ENCODE results near the gene TFAP2D.

Gene TFAP2D

DNA sequence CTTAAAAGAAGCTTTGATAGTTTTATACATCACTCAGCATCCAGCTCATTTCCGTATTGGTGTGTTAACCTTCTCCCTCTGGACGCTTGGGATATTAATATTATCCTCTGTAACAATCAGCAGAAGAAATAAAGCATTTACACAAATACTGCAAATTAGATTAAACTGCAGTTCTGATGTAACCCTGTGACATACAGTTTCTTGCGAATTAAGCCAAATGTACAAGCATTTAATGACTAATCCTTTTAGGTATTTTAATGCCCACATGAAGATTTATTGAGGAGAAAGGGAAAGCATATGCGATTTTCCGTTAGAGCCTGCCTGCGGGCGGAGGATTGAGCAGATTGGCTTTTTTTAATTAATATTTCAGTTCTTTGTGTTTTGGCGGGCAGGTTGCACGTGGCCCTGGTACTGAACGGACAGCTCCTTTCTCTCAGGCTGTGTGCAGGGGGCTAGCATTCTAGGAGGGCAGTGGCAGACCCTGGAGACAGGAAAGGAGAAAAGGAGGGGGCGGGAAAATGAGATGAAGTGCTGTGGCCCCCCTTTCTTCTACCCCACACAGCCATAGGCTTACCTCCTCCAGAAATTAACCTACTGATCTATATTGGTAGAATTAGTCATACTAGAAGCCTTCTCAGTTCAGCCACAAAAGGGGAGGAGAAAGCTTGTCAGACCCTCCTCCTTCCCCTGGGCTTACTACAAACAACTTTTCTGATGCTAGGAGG, 14.1 kb upstream of the TFAP2D start:
- H3K27ac ChIP-seq = no peak overlapping the region
- TF ChIP-seq, protein P1, sequence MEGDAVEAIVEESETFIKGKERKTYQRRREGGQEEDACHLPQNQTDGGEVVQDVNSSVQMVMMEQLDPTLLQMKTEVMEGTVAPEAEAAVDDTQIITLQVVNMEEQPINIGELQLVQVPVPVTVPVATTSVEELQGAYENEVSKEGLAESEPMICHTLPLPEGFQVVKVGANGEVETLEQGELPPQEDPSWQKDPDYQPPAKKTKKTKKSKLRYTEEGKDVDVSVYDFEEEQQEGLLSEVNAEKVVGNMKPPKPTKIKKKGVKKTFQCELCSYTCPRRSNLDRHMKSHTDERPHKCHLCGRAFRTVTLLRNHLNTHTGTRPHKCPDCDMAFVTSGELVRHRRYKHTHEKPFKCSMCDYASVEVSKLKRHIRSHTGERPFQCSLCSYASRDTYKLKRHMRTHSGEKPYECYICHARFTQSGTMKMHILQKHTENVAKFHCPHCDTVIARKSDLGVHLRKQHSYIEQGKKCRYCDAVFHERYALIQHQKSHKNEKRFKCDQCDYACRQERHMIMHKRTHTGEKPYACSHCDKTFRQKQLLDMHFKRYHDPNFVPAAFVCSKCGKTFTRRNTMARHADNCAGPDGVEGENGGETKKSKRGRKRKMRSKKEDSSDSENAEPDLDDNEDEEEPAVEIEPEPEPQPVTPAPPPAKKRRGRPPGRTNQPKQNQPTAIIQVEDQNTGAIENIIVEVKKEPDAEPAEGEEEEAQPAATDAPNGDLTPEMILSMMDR (conservative IDR thresholded peaks at IDR 0.05) = no peak

DNA sequence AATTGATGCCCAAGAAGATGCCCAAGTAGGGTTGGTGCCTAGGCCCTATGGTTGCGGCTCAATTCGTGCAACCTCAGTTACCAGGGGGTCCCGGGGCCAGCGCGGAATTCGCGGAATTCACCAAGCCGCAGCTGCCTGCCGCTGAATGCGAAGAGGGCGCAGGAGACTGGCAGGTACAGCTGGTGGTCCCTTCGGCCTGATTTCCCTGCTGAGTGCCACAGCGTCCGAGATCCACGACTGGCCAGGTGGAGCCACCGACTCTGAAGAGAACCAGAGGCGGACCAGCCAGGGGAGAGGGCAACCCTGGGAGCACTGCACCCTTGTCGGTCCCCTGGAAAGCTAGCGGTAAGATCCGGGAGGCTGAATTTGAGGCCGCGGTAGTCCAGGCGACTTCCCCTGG, 6.8 kb upstream of the TFAP2D start:
- TF ChIP-seq, protein P1 (conservative IDR thresholded peaks at IDR 0.05) = no peak
- H3K27ac ChIP-seq = no peak overlapping the region

DNA sequence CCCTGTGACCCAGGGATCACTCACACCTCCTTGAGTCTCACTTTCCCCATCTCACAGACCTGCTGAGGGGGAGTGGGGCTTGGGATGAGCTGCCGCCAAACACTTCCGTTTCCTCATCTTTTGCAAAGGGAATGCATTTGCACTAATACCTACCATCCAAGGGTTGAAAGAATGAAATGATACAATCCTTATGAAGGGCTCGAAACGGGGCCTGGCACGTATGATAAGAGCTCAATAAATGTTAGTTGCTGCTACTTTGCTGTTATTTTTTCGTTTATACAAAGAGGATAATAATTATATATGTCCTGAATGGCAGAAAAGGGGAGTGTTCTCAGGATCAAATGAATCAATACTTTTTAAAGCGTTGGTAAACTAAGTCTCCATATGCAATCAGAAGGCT, 6.1 kb upstream of the TFAP2D start:
- TF ChIP-seq, protein P1 (conservative IDR thresholded peaks at IDR 0.05) = no peak

DNA sequence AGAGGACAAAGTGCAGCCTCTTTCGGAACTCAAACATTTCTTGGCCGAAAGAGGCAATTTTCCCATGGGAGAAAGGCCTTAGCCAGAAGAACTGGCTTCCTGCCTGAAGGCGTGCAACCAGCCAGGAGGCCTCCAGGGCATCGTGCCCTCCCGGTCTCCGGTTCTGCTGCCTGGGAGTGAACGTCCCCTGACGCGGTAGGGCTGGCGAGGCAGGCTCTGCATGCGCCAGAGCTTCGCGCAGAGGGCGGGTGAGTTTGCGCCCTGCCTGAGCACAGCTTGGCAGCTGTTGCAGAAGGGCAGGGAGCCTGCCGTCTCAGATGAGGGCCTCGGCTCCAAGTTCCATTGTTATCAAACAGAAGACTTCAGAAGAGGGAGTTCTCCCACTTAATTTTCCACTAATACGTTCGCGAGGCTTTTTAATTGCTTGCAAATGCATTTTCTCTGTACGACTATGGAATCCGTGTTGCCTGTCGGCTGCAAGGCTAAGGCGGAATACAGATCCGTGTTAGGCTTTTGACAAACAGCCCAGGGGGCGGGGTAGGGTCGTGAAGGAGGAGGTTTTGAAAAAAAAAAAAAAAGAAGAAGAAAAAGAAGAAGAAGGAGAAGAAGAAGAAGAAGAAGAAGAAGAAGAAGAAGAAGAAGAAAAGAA, 5.5 kb upstream of the TFAP2D start:
- no peak overlapping the region for H3K27ac ChIP-seq
- TF ChIP-seq, protein P1 (conservative IDR thresholded peaks at IDR 0.05) = no peak

More for the DNA sequence above, 6.1 kb upstream of the TFAP2D start:
- H3K27ac ChIP-seq = no peak overlapping the region

DNA sequence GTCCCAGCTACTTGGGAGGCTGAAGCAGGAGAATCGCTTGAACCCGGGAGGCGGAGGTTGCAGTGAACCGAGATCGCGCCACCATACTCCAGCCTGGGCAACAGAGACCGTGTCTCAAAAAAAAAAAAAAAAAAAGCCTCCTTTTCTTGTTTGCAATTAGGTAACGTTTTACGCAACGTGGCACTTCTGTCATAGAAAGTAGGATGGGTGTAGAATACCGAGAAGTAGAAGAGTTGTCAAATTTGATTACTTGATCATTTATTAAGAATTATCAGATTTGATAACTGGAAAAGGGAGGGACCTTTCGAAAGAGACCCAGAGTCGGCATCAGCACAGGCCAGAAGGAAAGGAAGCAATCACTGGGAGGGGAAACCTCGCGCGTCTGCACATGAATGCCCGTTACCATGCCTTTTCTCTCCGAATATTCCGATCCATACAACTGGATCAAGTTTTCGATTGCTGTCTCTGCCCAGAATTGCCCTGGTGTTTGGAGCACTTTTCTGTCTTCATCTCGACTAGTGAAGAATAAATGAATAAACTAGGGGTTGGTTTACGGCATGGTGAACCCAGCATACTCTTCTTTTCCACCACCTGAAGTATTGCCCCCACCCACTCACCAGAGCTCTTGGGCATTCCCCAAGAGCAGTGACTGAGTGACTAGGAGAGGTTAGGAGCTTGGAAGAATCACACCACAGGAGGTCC, 4.5 kb upstream of the TFAP2D start:
- TF ChIP-seq, protein P1 (conservative IDR thresholded peaks at IDR 0.05) = no peak
- no peak overlapping the region for H3K27ac ChIP-seq

DNA sequence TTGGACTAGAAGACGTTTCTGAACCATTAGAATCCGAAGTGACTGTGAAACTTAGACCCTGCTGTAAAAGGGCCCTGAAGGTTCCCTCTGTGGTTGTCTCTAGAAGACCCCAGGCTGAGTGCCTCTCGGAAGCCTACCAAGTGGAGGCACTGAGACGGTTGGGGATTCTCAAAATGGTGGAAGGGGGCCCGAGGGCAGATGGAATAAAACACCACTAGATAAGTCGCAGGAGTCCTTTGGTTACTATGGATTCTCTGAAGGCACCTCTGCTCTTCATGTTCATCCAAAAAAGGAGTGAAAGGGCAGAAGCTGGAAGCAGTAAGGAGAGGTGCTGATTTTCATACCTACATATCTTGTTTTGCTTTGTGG, 4.0 kb upstream of the TFAP2D start:
- TF ChIP-seq, protein P1 (conservative IDR thresholded peaks at IDR 0.05) = no peak

DNA sequence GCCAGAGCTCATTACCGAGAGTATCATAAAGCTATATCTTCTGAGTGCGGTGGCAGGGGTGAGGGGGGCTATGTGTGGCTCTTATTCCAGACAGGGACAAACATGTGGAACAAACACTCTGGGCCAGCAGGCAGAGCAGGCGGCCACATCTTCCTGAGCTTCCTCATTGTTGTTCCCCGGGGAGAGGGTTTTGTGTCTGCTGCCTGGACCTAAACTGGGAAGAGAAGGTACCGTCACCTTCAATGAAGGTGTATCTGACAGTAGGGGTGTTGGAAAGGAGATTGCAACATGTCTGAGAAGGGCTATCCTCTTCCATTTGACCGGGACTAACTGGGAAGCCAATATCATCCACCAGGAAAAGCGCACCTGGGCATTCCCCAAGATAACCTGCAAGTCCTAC, 1.6 kb upstream of the TFAP2D start:
- H3K27ac ChIP-seq = no peak overlapping the region
- TF ChIP-seq, protein P1 (conservative IDR thresholded peaks at IDR 0.05) = no peak

More for the DNA sequence above, 4.0 kb upstream of the TFAP2D start:
- H3K27ac ChIP-seq = no peak overlapping the region

Data from VCaP (cell line).